8988T (cell line): Measurements from ENCODE around the gene TBC1D21.
A peak's percentile ranks its signal among the peaks of the same experiment; 100 is the strongest.

Source experiments
- DNase-seq: peaks from one replicate; pipeline ENCODE4 v3.0.0; 2011

The TBC1D21 gene

GRCh38 chr15:73889762-73890124 lies 16.4 kb downstream of the TBC1D21 start:
- no peak for DNase-seq

- DNase-seq = no peak
Observed at GRCh38 chr15:73891328-73892315, 18.3 kb downstream of the TBC1D21 start.

- DNase-seq = no peak
Observed at GRCh38 chr15:73892446-73893226, 19.3 kb downstream of the TBC1D21 start.

GRCh38 chr15:73894133-73894814 lies 20.9 kb downstream of the TBC1D21 start:
- DNase-seq = no peak

- peak; percentile 85 for DNase-seq
Observed at GRCh38 chr15:73897441-73898261, 24.3 kb downstream of the TBC1D21 start.

- no peak for DNase-seq
Observed at GRCh38 chr15:73899197-73900094, 26.1 kb downstream of the TBC1D21 start.

- DNase-seq = no peak
Observed at GRCh38 chr15:73900095-73900712, 26.8 kb downstream of the TBC1D21 start.

- no peak for DNase-seq
Observed at GRCh38 chr15:73901126-73901810, 27.9 kb downstream of the TBC1D21 start.

GRCh38 chr15:73902121-73903020 lies 29.0 kb downstream of the TBC1D21 start:
- DNase-seq = no peak

GRCh38 chr15:73904026-73904815 lies 30.9 kb downstream of the TBC1D21 start:
- no peak for DNase-seq

- DNase-seq = no peak
Observed at GRCh38 chr15:73905225-73905827, 32.0 kb downstream of the TBC1D21 start.

- no peak for DNase-seq
Observed at GRCh38 chr15:73906346-73907034, 33.1 kb downstream of the TBC1D21 start.

GRCh38 chr15:73907035-73907408 lies 33.7 kb downstream of the TBC1D21 start:
- DNase-seq = no peak

GRCh38 chr15:73908030-73908821 lies 34.9 kb downstream of the TBC1D21 start:
- DNase-seq = no peak

GRCh38 chr15:73908822-73909122 lies 35.4 kb downstream of the TBC1D21 start:
- no peak for DNase-seq

- DNase-seq = no peak
Observed at GRCh38 chr15:73909651-73910050, 36.3 kb downstream of the TBC1D21 start.
